HG02642 (cell line): ENCODE results near the gene PLTP.

ENCODE experiments used
- ATAC-seq: cut with Tn5 transposase; IDR thresholded peaks from one replicate; pipeline ENCODE4 v1.9.1; 2021; ENCODE audit warnings: mild to moderate bottlenecking; ENCODE audit not compliant: unreplicated experiment, poor library complexity

PLTP gene

DNA sequence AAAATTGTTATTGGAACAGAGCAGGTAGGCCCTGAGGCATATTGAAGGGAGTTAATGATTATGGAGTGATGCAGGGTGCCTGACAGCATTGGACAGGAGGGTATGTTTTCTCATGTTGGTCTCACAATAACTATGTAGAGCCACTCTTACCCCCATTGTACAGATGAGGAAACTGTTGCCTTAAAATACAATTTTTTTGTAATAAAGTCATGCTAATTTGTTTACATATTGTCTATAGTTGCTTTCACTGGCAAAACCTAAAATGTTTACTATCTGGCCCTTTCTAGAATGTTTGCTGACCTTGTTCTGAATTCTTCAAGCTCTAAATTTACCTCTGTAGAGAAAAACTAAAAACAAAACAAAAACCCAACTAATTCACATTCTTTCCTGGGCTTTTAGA, 60.5 kb downstream of the PLTP start:
- no peak for ATAC-seq

GRCh38 chr20:45850926-45851325, 61.0 kb downstream of the PLTP start:
- ATAC-seq: no peak

GRCh38 chr20:45850238-45850637, 61.7 kb downstream of the PLTP start:
- no peak for ATAC-seq

DNA sequence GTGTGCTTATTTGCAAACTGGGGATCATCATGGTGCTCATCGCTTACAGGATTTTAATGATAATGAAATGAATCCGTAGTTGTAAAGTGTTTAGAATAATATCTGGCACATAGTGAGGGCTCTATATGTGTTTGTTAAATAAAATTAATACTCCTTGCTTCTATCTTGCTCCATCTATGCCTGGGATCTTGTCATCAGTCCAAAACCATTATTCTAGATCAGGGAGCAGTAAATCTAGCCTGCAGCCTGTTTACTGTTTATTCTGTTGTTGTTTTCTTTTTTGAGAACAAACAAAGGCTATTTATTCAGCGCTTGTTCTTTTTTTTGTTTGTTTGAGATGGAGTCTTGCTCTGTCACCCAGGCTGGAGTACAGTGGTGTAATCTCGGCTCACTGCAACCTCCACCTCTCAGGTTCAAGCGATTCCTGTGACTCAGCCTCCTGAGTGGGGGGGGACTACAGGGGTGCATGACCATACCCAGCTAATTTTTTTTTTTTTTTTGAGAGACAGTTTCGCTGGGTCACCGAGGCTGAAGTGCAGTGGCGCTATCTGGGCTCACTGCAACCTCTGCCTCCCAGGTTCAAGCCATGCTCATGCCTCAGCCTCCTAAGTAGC, 62.9 kb downstream of the PLTP start:
- ATAC-seq: no peak
